Peyer's patch (tissue), 4 donors: ENCODE data around the gene PLB1.

Experiments
- CTCF ChIP-seq, 6 experiments: fragments of 450-650 bp in 4 of 6; fragments of 200-600 bp in 2 of 6; sonication (generic) in 1 of 6; IDR thresholded peaks; one replicate each; pipeline ENCODE4 v1.5.1; 2017 to 2019; ENCODE audit warnings: antibody characterized with exemption in 6 of 6, mild to moderate bottlenecking in 3 of 6, moderate library complexity in 1 of 6
- POLR2A ChIP-seq, 2 donors: fragments of 450-650 bp; IDR thresholded peaks; one replicate each; pipeline ENCODE4 v1.5.1; 2017; ENCODE audit warnings: antibody characterized with exemption in 2 of 2, mild to moderate bottlenecking in 2 of 2, moderate library complexity in 2 of 2

DNA sequence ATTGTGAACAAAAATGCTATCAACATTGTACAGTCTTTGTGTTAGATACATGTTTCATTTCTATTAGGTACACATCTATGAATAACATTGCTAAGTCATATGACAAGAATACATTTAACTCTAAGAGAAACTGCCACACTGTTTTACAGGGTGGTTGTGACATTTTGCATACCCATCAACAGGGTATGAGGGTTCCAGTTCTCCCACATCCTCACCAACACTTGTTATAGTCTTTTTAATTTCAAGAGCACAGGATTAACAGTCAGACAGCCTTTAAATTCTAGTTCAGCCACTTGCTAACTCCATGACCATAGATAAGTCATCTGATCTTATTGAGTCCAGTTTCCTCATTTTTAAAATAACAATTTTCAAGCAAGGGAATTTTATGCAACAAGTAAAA is 163.3 kb downstream of the PLB1 start:
- TF ChIP-seq CTCF (IDR thresholded peaks at IDR 0.05) (no peak), POLR2A (IDR thresholded peaks at IDR 0.05) (no peak)
